GM21423 (cell line): ENCODE data around the gene LRP11.
"Not testable (repeated sequence)": the region's sequence is repeated elsewhere in the genome, so short reads cannot be mapped to it uniquely, and the experiment has no call there.

Experiments used
- ATAC-seq: cut with Tn5 transposase; IDR thresholded peaks from one replicate; pipeline ENCODE4 v1.9.1; 2021; ENCODE audit warnings: mild to moderate bottlenecking, moderate library complexity; ENCODE audit not compliant: unreplicated experiment

The LRP11 gene

GRCh38 chr6:149852180-149852579 is 12.0 kb downstream of the LRP11 start:
- peak; percentile 74 for ATAC-seq

GRCh38 chr6:149851461-149852110 is 12.6 kb downstream of the LRP11 start:
- ATAC-seq: no peak

GRCh38 chr6:149848343-149848742 is 15.8 kb downstream of the LRP11 start:
- not testable (repeated sequence) for ATAC-seq

GRCh38 chr6:149847939-149848267 is 16.3 kb downstream of the LRP11 start:
- ATAC-seq: no peak

DNA sequence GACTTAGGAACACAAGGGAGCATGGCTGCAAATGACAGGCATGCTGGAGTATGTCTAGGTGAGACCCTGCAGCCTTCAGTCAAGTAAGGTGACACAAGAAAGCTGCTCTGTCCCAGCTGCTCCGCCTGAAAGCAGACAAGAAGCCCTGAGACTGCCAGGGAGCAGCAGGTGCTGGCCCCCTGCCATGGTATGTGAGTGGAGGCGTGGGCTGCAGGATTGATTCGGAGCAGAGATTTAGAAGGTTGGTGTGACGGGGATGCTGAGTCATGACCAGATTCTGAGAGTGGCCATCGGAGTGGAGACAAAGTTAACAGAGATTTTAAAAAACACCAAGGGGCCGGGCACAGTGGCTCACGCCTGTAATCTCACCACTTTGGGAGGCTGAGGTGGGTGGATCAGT is 17.8 kb downstream of the LRP11 start:
- no peak for ATAC-seq

- no peak for ATAC-seq
These were observed 18.6 kb downstream of the LRP11 start for GRCh38 chr6:149845549-149845948.

- no peak for ATAC-seq
These were observed 19.7 kb downstream of the LRP11 start for GRCh38 chr6:149844480-149844879.

DNA sequence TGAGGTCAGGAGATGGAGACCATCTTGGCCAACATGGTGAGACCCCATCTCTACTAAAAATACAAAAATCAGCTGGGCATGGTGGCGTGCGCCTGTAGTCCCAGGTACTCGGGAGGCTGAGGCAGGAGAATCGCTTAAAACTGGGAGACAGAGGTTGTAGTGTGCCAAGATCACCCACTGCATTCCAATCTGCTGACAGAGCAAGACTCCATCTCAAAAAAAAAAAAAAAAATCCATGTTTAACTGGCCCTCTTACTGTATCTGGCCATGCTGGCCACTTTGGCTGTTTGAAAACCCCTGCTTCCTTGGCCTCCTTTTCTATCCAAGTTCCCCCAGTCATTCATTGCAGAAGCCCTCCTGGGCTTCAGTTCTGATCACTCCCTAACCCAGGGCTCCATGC is 20.1 kb downstream of the LRP11 start:
- ATAC-seq: not testable (repeated sequence)

GRCh38 chr6:149843051-149843633 is 21.0 kb downstream of the LRP11 start:
- no peak for ATAC-seq

GRCh38 chr6:149842331-149842730 is 21.8 kb downstream of the LRP11 start:
- ATAC-seq: no peak

GRCh38 chr6:149840345-149841075 is 23.6 kb downstream of the LRP11 start:
- no peak for ATAC-seq

- ATAC-seq: no peak
These were observed 29.4 kb downstream of the LRP11 start for GRCh38 chr6:149834513-149835481.

DNA sequence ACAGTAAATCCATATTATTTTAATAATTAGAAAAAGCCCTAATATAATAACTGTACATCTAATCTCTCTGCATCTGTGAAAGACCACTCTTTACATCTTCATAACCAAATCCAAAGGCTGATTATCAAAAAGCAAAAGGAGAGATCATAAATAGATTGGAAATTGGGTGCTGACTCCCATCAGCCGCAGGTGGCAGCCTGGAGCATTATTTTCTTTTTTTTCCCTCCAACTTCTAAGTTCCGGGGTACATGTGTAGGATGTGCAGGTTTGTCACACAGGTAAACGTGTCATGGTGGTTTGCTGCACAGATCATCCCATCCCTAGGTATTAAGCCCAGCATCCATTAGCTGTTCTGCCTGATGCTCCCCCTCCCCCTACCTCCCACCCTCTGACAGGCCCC is 30.5 kb downstream of the LRP11 start:
- no peak for ATAC-seq

DNA sequence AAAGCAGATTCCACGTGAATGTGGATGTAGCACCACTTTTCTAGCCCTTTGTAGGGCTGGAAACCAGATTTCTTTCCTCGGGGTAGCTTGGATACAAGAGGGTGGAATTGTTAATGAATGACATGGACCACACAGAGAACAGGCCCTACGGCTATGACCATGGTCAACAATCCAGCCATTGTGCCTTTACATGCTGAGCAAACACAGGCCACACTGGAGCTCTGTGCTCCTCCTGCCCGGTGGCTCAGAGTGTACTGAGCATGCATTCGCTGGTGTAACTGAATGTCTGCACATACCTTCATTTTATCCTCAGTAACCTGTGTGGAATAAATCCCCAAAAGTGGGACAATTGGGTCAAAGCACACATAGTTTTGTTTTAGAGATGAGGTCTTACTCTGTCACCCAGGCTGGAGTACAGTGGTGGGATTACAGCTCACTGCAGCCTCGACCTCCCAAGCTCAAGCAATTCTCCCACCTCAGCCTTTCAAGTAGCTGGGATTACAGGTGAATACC is 32.8 kb downstream of the LRP11 start:
- no peak for ATAC-seq

- no peak for ATAC-seq
These were observed 33.3 kb downstream of the LRP11 start for GRCh38 chr6:149830731-149831307.

- no peak for ATAC-seq
These were observed 38.9 kb downstream of the LRP11 start for GRCh38 chr6:149825292-149825691.

DNA sequence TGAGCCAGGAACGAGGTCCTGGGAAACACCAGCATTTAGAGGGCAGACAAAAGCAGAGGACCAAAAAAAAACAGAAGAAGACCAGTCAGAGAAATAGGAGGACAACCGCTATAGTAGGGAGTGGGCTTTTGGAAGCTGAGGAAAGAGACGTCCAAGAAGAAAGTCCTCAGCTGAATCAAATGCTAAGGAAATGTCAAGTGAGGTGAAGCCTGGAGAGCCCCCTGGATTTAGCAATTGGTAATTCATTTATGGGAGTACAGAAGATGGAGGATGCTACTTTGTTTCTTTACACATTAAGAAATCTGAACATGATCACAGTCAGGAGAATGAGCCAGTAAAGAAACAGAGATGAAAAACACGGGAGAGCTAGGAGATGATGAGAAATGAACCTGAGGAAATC is 41.1 kb downstream of the LRP11 start:
- ATAC-seq: no peak

DNA sequence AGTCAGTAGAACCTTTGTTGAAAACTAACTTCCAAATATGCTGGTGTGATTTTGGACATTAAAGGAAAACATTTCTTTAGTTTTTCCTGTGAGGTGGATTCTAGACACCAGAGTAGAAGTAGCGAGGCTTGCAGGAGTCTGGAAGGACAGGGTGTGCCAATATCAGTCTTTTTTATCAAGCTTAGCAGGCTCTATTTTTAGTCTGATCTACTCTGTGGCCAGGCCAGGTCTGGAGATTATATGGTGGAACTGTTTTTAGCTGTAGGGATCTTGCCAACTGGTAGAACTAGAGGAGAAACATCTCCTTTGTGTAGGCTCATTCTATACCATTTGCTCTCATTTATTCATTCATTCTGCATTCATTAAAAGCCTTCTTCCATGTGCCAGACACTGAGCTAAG is 42.7 kb downstream of the LRP11 start:
- ATAC-seq: no peak

GRCh38 chr6:149820506-149820905 is 43.7 kb downstream of the LRP11 start:
- no peak for ATAC-seq

- no peak for ATAC-seq
These were observed 48.4 kb downstream of the LRP11 start for GRCh38 chr6:149815788-149816187.

- ATAC-seq: no peak
These were observed 50.8 kb downstream of the LRP11 start for GRCh38 chr6:149813351-149813750.
